ENCODE data around the gene INPP5A. TPM values are rescaled to one million over a fixed set of nuclear protein-coding genes. Genes with fewer than 3 reads are reported as not detected.

INPP5A gene
- total and polyA plus RNA-seq, 2 of the 13 experiments (the other 11 are each of a cell fraction or from before 2014, with no cell fraction given) = 17.5 to 37.9 TPM

DNA sequence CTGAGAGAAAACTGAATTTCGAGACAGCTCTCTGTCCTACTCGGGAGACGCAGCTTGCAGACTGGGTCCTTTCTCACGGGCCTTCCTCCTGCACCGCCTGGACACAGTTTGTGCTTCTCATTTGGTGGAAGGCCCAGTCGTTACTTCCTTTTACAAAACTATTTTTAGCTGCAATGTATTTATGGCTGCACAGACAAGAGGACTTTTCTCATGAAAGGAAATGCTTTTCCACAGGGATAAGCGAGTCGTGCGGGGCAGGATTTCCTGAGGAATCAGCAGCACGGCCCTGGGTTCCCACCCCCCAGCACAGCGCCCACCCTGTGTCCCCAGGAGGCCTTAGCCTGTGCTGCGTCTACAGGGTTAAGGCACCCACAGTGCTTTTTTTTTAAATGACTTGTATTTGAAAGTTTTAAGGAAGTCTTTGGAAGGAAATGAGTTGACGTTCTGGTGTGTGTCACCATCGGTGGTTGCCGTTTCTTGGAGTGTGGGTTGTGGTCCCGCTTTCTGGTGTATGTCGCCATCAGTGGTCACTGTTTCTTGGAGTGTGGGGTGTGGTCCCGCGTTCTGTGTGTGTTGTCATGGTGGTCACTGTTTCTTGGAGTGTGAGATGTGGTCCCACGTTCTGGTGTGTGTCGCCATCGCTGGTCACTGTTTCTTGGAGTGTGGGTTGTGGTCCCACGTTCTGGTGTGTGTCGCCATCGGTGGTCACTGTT is 50.9 kb downstream of the INPP5A start:
- H2AFZ ChIP-seq (ENCODE audit: low read length) = no peak overlapping the region
- H3K27me3 ChIP-seq (ENCODE audit: control insufficient read depth in 1 of 2, insufficient read depth in 2 of 2, low read length in 2 of 2) = no peaks in the 10 kb centered on the region; a peak in 1 of 5 replicates
- in situ Hi-C loops (cut with HindIII; ENCODE audit: extremely low pct_ligation_motif_present, low pct_unique_long_range_greater_than_20kb) = no loop called here
- TF ChIP-seq, protein P1, sequence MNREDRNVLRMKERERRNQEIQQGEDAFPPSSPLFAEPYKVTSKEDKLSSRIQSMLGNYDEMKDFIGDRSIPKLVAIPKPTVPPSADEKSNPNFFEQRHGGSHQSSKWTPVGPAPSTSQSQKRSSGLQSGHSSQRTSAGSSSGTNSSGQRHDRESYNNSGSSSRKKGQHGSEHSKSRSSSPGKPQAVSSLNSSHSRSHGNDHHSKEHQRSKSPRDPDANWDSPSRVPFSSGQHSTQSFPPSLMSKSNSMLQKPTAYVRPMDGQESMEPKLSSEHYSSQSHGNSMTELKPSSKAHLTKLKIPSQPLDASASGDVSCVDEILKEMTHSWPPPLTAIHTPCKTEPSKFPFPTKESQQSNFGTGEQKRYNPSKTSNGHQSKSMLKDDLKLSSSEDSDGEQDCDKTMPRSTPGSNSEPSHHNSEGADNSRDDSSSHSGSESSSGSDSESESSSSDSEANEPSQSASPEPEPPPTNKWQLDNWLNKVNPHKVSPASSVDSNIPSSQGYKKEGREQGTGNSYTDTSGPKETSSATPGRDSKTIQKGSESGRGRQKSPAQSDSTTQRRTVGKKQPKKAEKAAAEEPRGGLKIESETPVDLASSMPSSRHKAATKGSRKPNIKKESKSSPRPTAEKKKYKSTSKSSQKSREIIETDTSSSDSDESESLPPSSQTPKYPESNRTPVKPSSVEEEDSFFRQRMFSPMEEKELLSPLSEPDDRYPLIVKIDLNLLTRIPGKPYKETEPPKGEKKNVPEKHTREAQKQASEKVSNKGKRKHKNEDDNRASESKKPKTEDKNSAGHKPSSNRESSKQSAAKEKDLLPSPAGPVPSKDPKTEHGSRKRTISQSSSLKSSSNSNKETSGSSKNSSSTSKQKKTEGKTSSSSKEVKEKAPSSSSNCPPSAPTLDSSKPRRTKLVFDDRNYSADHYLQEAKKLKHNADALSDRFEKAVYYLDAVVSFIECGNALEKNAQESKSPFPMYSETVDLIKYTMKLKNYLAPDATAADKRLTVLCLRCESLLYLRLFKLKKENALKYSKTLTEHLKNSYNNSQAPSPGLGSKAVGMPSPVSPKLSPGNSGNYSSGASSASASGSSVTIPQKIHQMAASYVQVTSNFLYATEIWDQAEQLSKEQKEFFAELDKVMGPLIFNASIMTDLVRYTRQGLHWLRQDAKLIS (CRISPR knock-in tag; IDR thresholded peaks at IDR 0.05) = no peak
- TF ChIP-seq ZNF720 (CRISPR knock-in tag; IDR thresholded peaks at IDR 0.05) (no peak), ZNF841 (CRISPR knock-in tag; IDR thresholded peaks at IDR 0.05; ENCODE audit: borderline replicate concordance) (no peak), ZNF331 (CRISPR knock-in tag; IDR thresholded peaks at IDR 0.05) (no peak), ZNF607 (CRISPR knock-in tag; IDR thresholded peaks at IDR 0.05; ENCODE audit: borderline replicate concordance) (no peak), ZNF773 (CRISPR knock-in tag; IDR thresholded peaks at IDR 0.05; ENCODE audit: borderline replicate concordance) (no peak), LCORL (IDR thresholded peaks at IDR 0.05) (no peak), LCORL (CRISPR knock-in tag; IDR thresholded peaks at IDR 0.05) (no peak)
- TF ChIP-seq, protein P2, sequence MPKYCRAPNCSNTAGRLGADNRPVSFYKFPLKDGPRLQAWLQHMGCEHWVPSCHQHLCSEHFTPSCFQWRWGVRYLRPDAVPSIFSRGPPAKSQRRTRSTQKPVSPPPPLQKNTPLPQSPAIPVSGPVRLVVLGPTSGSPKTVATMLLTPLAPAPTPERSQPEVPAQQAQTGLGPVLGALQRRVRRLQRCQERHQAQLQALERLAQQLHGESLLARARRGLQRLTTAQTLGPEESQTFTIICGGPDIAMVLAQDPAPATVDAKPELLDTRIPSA (CRISPR knock-in tag; IDR thresholded peaks at IDR 0.05; ENCODE audit: borderline replicate concordance) = no peak
- TF ChIP-seq, protein P3, sequence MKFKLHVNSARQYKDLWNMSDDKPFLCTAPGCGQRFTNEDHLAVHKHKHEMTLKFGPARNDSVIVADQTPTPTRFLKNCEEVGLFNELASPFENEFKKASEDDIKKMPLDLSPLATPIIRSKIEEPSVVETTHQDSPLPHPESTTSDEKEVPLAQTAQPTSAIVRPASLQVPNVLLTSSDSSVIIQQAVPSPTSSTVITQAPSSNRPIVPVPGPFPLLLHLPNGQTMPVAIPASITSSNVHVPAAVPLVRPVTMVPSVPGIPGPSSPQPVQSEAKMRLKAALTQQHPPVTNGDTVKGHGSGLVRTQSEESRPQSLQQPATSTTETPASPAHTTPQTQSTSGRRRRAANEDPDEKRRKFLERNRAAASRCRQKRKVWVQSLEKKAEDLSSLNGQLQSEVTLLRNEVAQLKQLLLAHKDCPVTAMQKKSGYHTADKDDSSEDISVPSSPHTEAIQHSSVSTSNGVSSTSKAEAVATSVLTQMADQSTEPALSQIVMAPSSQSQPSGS (CRISPR knock-in tag; IDR thresholded peaks at IDR 0.05) = no peak
- TF ChIP-seq, protein P4, sequence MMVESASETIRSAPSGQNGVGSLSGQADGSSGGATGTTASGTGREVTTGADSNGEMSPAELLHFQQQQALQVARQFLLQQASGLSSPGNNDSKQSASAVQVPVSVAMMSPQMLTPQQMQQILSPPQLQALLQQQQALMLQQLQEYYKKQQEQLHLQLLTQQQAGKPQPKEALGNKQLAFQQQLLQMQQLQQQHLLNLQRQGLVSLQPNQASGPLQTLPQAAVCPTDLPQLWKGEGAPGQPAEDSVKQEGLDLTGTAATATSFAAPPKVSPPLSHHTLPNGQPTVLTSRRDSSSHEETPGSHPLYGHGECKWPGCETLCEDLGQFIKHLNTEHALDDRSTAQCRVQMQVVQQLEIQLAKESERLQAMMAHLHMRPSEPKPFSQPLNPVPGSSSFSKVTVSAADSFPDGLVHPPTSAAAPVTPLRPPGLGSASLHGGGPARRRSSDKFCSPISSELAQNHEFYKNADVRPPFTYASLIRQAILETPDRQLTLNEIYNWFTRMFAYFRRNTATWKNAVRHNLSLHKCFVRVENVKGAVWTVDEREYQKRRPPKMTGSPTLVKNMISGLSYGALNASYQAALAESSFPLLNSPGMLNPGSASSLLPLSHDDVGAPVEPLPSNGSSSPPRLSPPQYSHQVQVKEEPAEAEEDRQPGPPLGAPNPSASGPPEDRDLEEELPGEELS (CRISPR knock-in tag; IDR thresholded peaks at IDR 0.05) = no peak
- H3K9ac ChIP-seq (ENCODE audit: insufficient read depth, low read depth, low read length) = no peak overlapping the region
- POLR2A ChIA-PET = no interaction called here
- no peak overlapping the region for H3K4me2 ChIP-seq (ENCODE audit: low read depth, low read length)
- CTCF ChIA-PET (ENCODE audit: low intra/inter-chr PET ratio, low total read pairs) = no interaction called here
- WGBS (ENCODE audit: low lambda C conversion rate) = 95% methylated on average over 25 of the region's 25 CpGs
- ATAC-seq (no peak), DNase-seq (ENCODE audit: low spot score) (no peak), FAIRE-seq (no peak)
- no peak overlapping the region for H3K4me3 ChIP-seq (replicated peaks in 1 of 3; ENCODE audit: insufficient read depth in 1 of 3, low read depth in 2 of 3, low read length in 3 of 3)
- H3K9me3 ChIP-seq (ENCODE audit: low read length) = no peaks in the 10 kb centered on the region
- intact Hi-C loops (cut with micrococcal nuclease; ENCODE audit: unreplicated experiment) = no loop called here
- peaks cover 32% of the 10 kb centered on the region for H3K79me2 ChIP-seq (ENCODE audit: insufficient read depth, low read length)
- H4K20me1 ChIP-seq (ENCODE audit: insufficient read depth, low read length) = no peaks in the 10 kb centered on the region
- no TSS peak for BruUV-seq (replicated peaks)
- no peaks in the 10 kb centered on the region for H3K36me3 ChIP-seq (replicated peaks in 1 of 2; ENCODE audit: control insufficient read depth in 1 of 2, insufficient read depth in 2 of 2, low read length in 2 of 2)
- peaks cover 44% of the 10 kb centered on the region for H3K4me1 ChIP-seq (ENCODE audit: insufficient read depth, low read length)
- H3K27ac ChIP-seq (ENCODE audit: extremely low read length, insufficient read depth, low read length) = no peak overlapping the region

Data from HepG2 (cell line).